Heart left ventricle (tissue), 13 donors: ENCODE data around the gene FZD2.

Experiments used
- CTCF ChIP-seq, 12 donors: fragments of 200-600 bp; sonication (generic) in 4 of 12; IDR thresholded peaks; one replicate each; pipeline versions ENCODE4 v1.5.0 to v1.8.0; 2018 to 2022; ENCODE audit warnings: antibody characterized with exemption in 12 of 12, mild to moderate bottlenecking in 5 of 12
- POLR2A ChIP-seq, 2 donors: fragments of 450-650 bp; IDR thresholded peaks; one replicate each; pipeline ENCODE4 v1.6.1; 2017; ENCODE audit warnings: antibody characterized with exemption in 2 of 2, mild to moderate bottlenecking in 2 of 2, moderate library complexity in 2 of 2
- donor health status: ischemic (EF 13 %, LVEDD 7.1; RV severe dilation, severe dysfunction).
- donor health status: DM: no; HTN: yes; CAD: no.
- donor health status: DM: no; HTN: no; CAD: no.
- donor health status: ischemic (EF 25% LVEDD 6.9; RV normal size, moderate dysfunction).
- donor health status: ischemic (EF 25% LVEDD 5.7; RV mildly dilated, moderate dysfunction).
- donor health status: ischemic (EF 35%, LVEDD 5.7; RV mildly dilated, moderate dysfunction).
- donor health status: nonischemic (EF 11% LVEDD 7.7; RV severe dilation, severe dysfunction).
- donor health status: DM: yes; HTN: yes; CAD: no.
- donor health status: PGD.
- donor health status: ischemic (EF 29% LVEDD 5.4; RV normal size, mild dysfunction).
- donor health status: nonischemic (EF 23%, LVEDD 6.1; RV moderate dilation, normal function).

- TF ChIP-seq CTCF (IDR thresholded peaks at IDR 0.05) (no peak), POLR2A (IDR thresholded peaks at IDR 0.05) (no peak)
These were observed 10.3 kb upstream of the FZD2 start for GRCh38 chr17:44546671-44547606.
